HCT116 (cell line): ENCODE measurements around the gene KIFAP3. TPM values are rescaled to one million over a fixed set of nuclear protein-coding genes. Genes with fewer than 3 reads are reported as not detected.

Experiments
- ATAC-seq: fragments of 200-7000 bp; cut with Tn5 transposase; 2 replicates; pipeline ENCODE4 v1.9.1; 2020; ENCODE audit warnings: mild to moderate bottlenecking, moderate library complexity
- BruUV-seq: library from RNA; stranded (reverse); fragments of 400-500 nt; replicated peaks from 2 replicates; lab custom pipeline; 2021; lab: Mats Ljungman, UMichigan
- CTCF ChIA-PET: fragments of 300-600 bp; sonication (Branson Sonifier 250); formaldehyde crosslinking; loops from one replicate; lab custom pipeline; 2021; ENCODE audit warnings: antibody characterized with exemption; lab: Charles Lee
- POLR2A ChIA-PET: fragments of 300-600, 350-600 bp; sonication (Branson Sonifier 250); formaldehyde crosslinking; loops from one replicate; lab custom pipeline; 2021; ENCODE audit warnings: antibody characterized with exemption; lab: Charles Lee
- RAD21 ChIA-PET, 2 experiments: fragments of 300-600 bp; sonication (Branson Sonifier 250); formaldehyde crosslinking; loops; one replicate each; lab custom pipeline; 2023; ENCODE audit warnings: low total read pairs in 2 of 2; ENCODE audit not compliant: uncharacterized antibody in 2 of 2, unreplicated experiment in 2 of 2, low non-redundant PET in 1 of 2; lab: Charles Lee
- DNase-seq: peaks from one replicate; pipeline ENCODE4 v3.0.0-alpha.2; 2010; ENCODE audit warnings: low read depth, low spot score
- H2AFZ ChIP-seq: fragments of 200-600 bp; shearing (Covaris generic), sonication (generic); 2 replicates; pipeline ENCODE4 v1.6.1; 2017; ENCODE audit warnings: low read depth, mixed run types, mixed read lengths, antibody characterized with exemption, low read length; ENCODE audit not compliant: poor library complexity, severe bottlenecking
- H3K27ac ChIP-seq: 2 replicates; pipeline ENCODE4 v1.5.1; 2012; ENCODE audit warnings: low read depth, low read length
- H3K27me3 ChIP-seq: fragments of 200-600 bp; sonication (generic); 2 replicates; pipeline ENCODE4 v1.6.1; 2016; ENCODE audit warnings: mixed run types, low read length, mixed read lengths; ENCODE audit not compliant: insufficient read depth
- H3K36me3 ChIP-seq, 2 experiments: fragments of 200-500 bp in 1 of 2; fragments of 200-600 bp in 1 of 2; sonication (Bioruptor generic) in 1 of 2; sonication (generic) in 1 of 2; 2 replicates each; pipeline versions ENCODE4 v1.5.1 to v1.6.1; 2014 to 2016; ENCODE audit warnings: low read length in 2 of 2, inconsistent platforms in 1 of 2, mixed read lengths in 1 of 2, mixed run types in 1 of 2; ENCODE audit not compliant: insufficient read depth in 2 of 2, control insufficient read depth in 1 of 2
- H3K4me1 ChIP-seq, 2 experiments: fragments of 200-600 bp in 1 of 2; sonication (generic) in 1 of 2; 2 replicates each; pipeline versions ENCODE4 v1.5.1 to v1.6.1; 2012 to 2017; ENCODE audit warnings: low read length in 2 of 2, inconsistent platforms in 1 of 2, mild to moderate bottlenecking in 1 of 2, mixed read lengths in 1 of 2, mixed run types in 1 of 2, moderate library complexity in 1 of 2; ENCODE audit not compliant: insufficient read depth in 2 of 2, control insufficient read depth in 1 of 2
- H3K4me2 ChIP-seq: fragments of 200-600 bp; sonication (generic); 2 replicates; pipeline ENCODE4 v1.6.1; 2017; ENCODE audit warnings: mixed run types, low read length, mixed read lengths
- H3K4me3 ChIP-seq, 2 experiments: fragments of 200-600 bp in 1 of 2; sonication (generic) in 1 of 2; replicated peaks in 1 of 2; 2 replicates each; pipeline ENCODE4 v1.5.1; 2011 to 2016; ENCODE audit warnings: low read length in 2 of 2, control low read depth in 1 of 2, low read depth in 1 of 2, mild to moderate bottlenecking in 1 of 2, mixed read lengths in 1 of 2, mixed run types in 1 of 2
- H3K79me2 ChIP-seq: fragments of 200-600 bp; sonication (generic); 2 replicates; pipeline ENCODE4 v1.6.1; 2017; ENCODE audit warnings: mild to moderate bottlenecking, mixed run types, low read length, moderate library complexity, mixed read lengths; ENCODE audit not compliant: insufficient read depth
- H3K9ac ChIP-seq: fragments of 200-600 bp; sonication (generic); 2 replicates; pipeline ENCODE4 v1.6.1; 2016; ENCODE audit warnings: low read length, mixed read lengths
- H3K9me2 ChIP-seq: fragments of 200-600 bp; sonication (generic), shearing (Covaris generic); 2 replicates; pipeline ENCODE4 v1.6.1; 2017; ENCODE audit warnings: mixed run types, mild to moderate bottlenecking, moderate library complexity; ENCODE audit not compliant: insufficient read depth
- H3K9me3 ChIP-seq, 2 experiments: fragments of 200-500 bp in 1 of 2; fragments of 200-600 bp in 1 of 2; sonication (Bioruptor generic) in 1 of 2; sonication (generic) in 1 of 2; 2 replicates each; pipeline ENCODE4 v1.6.1; 2014 to 2017; ENCODE audit warnings: low read length in 2 of 2, mixed read lengths in 2 of 2, inconsistent platforms in 1 of 2, low read depth in 1 of 2, mild to moderate bottlenecking in 1 of 2, mixed run types in 1 of 2, moderate library complexity in 1 of 2; ENCODE audit not compliant: control insufficient read depth in 1 of 2, insufficient read depth in 1 of 2
- H4K20me1 ChIP-seq: fragments of 200-600 bp; sonication (generic), shearing (Covaris generic); 2 replicates; pipeline ENCODE4 v1.6.1; 2017; ENCODE audit warnings: mixed run types, mild to moderate bottlenecking, moderate library complexity; ENCODE audit not compliant: insufficient read depth
- CBX3 ChIP-seq: IDR thresholded peaks from 2 replicates; pipeline ENCODE4 v1.6.1; 2012; ENCODE audit warnings: low read depth
- CTCF ChIP-seq, 3 experiments: fragments of 200-600 bp in 1 of 3; sonication (generic) in 1 of 3; IDR thresholded peaks in 2 of 3; conservative IDR thresholded peaks in 1 of 3; 2 replicates each; pipeline ENCODE4 v1.5.1; 2012 to 2017; ENCODE audit warnings: low read depth in 2 of 3, low read length in 2 of 3, antibody characterized with exemption in 1 of 3, borderline replicate concordance in 1 of 3, control low read depth in 1 of 3, mild to moderate bottlenecking in 1 of 3, mixed read lengths in 1 of 3, mixed run types in 1 of 3, moderate library complexity in 1 of 3; ENCODE audit not compliant: insufficient read depth in 1 of 3
- EZH2phosphoT487 ChIP-seq: fragments of 200-600 bp; IDR thresholded peaks from 2 replicates; pipeline ENCODE4 v1.6.1; 2018; ENCODE audit warnings: antibody characterized with exemption, borderline replicate concordance
- POLR2A ChIP-seq: IDR thresholded peaks from 2 replicates; pipeline ENCODE4 v1.7.0; 2011; ENCODE audit warnings: borderline replicate concordance; ENCODE audit not compliant: insufficient read depth, insufficient read length; ENCODE audit errors: extremely low read depth
- RAD21 ChIP-seq: IDR thresholded peaks from 2 replicates; pipeline ENCODE4 v1.6.1; 2012; ENCODE audit warnings: low read depth, mild to moderate bottlenecking
- REST ChIP-seq: IDR thresholded peaks from 2 replicates; pipeline ENCODE4 v1.6.1; 2012; ENCODE audit warnings: low read depth
- SRF ChIP-seq: IDR thresholded peaks from 2 replicates; pipeline ENCODE4 v1.6.1; 2012; ENCODE audit warnings: low read depth
- YY1 ChIP-seq: IDR thresholded peaks from 2 replicates; pipeline ENCODE4 v1.6.1; 2011; ENCODE audit warnings: low read length, low read depth, moderate library complexity, mild to moderate bottlenecking; ENCODE audit not compliant: insufficient replicate concordance; ENCODE audit errors: extremely low read depth
- ZNF274 ChIP-seq: fragments of 200-500 bp; sonication (Bioruptor generic); IDR thresholded peaks from 2 replicates; pipeline ENCODE4 v1.6.1; 2014; ENCODE audit warnings: mild to moderate bottlenecking, low read depth, low read length, inconsistent platforms
- intact Hi-C: fragments of 100-400 bp; cut with micrococcal nuclease; formaldehyde crosslinking; loops from 2 replicates; pipeline ENCODE4 v1.10.0; 2022
- total RNA-seq: library from RNA; stranded (reverse); gene quantifications from one replicate; pipeline ENCODE4 v1.2.1, GENCODE V29; 2021; ENCODE audit not compliant: unreplicated experiment

Gene KIFAP3
- total RNA-seq, 1 experiment from 2014 or later: 10.8 TPM

- Histone ChIP-seq H3K4me3 (no peak overlapping the region), H3K9me2 (no peaks in the 10 kb centered on the region), H3K27me3 (no peaks in the 10 kb centered on the region), H3K4me1 (no peaks in the 10 kb centered on the region), H3K36me3 (no peaks in the 10 kb centered on the region), H3K9me3 (no peaks in the 10 kb centered on the region), H3K4me2 (no peak overlapping the region), H2AFZ (no peak overlapping the region), H3K79me2 (no peaks in the 10 kb centered on the region), H3K27ac (no peak overlapping the region), H4K20me1 (no peaks in the 10 kb centered on the region), H3K9ac (no peak overlapping the region)
- TF ChIP-seq POLR2A: no peak
- no peak for TF ChIP-seq EZH2phosphoT487
- TF ChIP-seq RAD21: no peak
- no peak for TF ChIP-seq ZNF274
- TF ChIP-seq REST: no peak
- TF ChIP-seq CBX3: no peak
- TF ChIP-seq CTCF (IDR thresholded peaks at IDR 0.05 in 2 of 3, conservative IDR thresholded peaks at IDR 0.05 in 1 of 3; ENCODE audit: borderline replicate concordance in 1 of 3, insufficient read depth in 1 of 3, low read depth in 2 of 3, low read length in 2 of 3): no peak
- TF ChIP-seq YY1: no peak
- TF ChIP-seq SRF: no peak
- ATAC-seq: no peak
- ChIA-PET RAD21 (no interaction called here), CTCF (no interaction called here), POLR2A (no interaction called here)
- no TSS peak for BruUV-seq
- no peak for DNase-seq
- intact Hi-C loops: no loop called here
These were observed 22.4 kb upstream of the KIFAP3 start for GRCh38 chr1:170096806-170097340.
